GM19455 (cell line): ENCODE measurements around the gene STAT5A.
"Not testable (repeated sequence)": the region's sequence is repeated elsewhere in the genome, so short reads cannot be mapped to it uniquely, and the experiment has no call there.

Experiments
- ATAC-seq: cut with Tn5 transposase; IDR thresholded peaks from one replicate; pipeline ENCODE4 v1.9.1; 2021; ENCODE audit not compliant: unreplicated experiment

STAT5A gene

DNA sequence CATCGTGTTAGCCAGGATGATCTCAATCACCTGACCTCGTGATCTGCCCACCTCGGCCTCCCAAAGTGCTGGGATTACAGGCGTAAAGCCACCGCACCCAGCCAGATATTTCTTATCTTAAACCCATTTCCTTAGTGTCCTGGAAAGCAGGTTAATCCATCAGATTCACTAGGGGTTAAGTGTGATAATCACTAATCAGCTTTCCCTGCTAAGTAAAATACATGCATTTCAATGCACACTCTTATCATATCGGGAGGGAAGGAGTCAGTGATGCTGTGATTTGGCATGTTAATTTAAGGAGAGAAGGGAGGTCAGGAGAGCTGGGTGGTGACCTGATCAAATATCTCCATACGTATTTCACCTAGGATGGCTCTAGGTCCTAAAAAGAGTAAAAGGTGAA is 70.8 kb downstream of the STAT5A start:
- ATAC-seq: no peak

DNA sequence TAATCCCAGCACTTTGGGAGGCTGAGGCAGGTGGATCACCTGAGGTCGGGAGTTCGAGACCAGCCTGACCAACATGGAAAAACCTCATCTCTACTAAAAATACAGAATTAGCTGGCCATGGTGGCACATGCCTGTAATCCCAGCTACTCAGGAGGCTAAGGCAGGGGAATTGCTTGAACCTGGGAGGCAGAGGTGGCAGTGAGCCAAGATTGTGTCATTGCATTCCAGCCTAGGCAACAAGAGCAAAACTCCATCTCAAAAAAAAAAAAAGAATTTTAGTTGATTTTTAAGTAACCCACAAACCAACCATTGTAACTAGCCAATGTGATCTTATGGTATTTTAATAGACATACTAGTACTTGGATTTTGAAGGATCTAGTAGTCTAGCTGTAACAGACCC is 72.1 kb downstream of the STAT5A start:
- ATAC-seq: not testable (repeated sequence)
